Activated naive CD8-positive, alpha-beta T cell treated with anti-CD3 and anti-CD28 coated beads, Interleukin-2, amount 10 ng/mL, durations not matched to agents 7 days and 5 days (primary cell): ENCODE results near the gene IFNA17. TPM values are rescaled to one million over a fixed set of nuclear protein-coding genes. Genes with fewer than 3 reads are reported as not detected.
"Not testable (repeated sequence)": the region's sequence is repeated elsewhere in the genome, so short reads cannot be mapped to it uniquely, and the experiment has no call there.

Experiments
- ATAC-seq: fragments of 150-1000 bp; cut with Tn5 transposase; one replicate; pipeline ENCODE4 v1.10.0; 2021; ENCODE audit warnings: low read depth, moderate library complexity
- POLR2A ChIA-PET: fragments of 350-600 bp; sonication (Branson Sonifier 250); formaldehyde crosslinking; loops from one replicate; lab custom pipeline; 2021; ENCODE audit warnings: antibody characterized with exemption; lab: Charles Lee
- DNase-seq: peaks from one replicate; pipeline ENCODE4 v3.0.0; 2021
- H3K27ac Mint-ChIP-seq: one replicate; pipeline ENCODE4 v1.8.0; 2022; ENCODE audit warnings: mild to moderate bottlenecking, mixed read lengths
- H3K27me3 Mint-ChIP-seq: one replicate; pipeline ENCODE4 v1.8.0; 2022; ENCODE audit warnings: mild to moderate bottlenecking, moderate library complexity, mixed read lengths
- H3K36me3 Mint-ChIP-seq: one replicate; pipeline ENCODE4 v1.8.0; 2021; ENCODE audit warnings: mild to moderate bottlenecking, mixed read lengths
- H3K4me1 Mint-ChIP-seq: one replicate; pipeline ENCODE4 v1.8.0; 2021; ENCODE audit warnings: mixed read lengths
- H3K4me3 Mint-ChIP-seq: one replicate; pipeline ENCODE4 v1.8.0; 2022; ENCODE audit warnings: mild to moderate bottlenecking, moderate library complexity, mixed read lengths
- H3K9me3 Mint-ChIP-seq: one replicate; pipeline ENCODE4 v1.8.0; 2021; ENCODE audit warnings: mixed read lengths
- total RNA-seq, 2 experiments: library from RNA; stranded (reverse); gene quantifications; one replicate each; pipeline ENCODE4 v1.2.3, GENCODE V29; 2021

The IFNA17 gene
- not detected for total RNA-seq

- Mint-ChIP-seq H3K36me3 (no peaks in the 10 kb centered on the region), H3K4me3 (no peak within 1 kb of the TSS), H3K9me3 (no peaks in the 10 kb centered on the region), H3K27me3 (peaks cover 15% of the 10 kb centered on the region), H3K4me1 (peaks cover 5% of the 10 kb centered on the region), H3K27ac (no peak within 1 kb of the TSS)
- POLR2A ChIA-PET, result no interaction called here
- DNase-seq (no peak), ATAC-seq (no peak)
Measured at GRCh38 chr9:21228122-21228521, at the start of gene IFNA17. Gene IFNA17, minus strand, starts transcription at chr9:21228222. Its CDS starts 49 bp downstream, at chr9:21228173.

DNA sequence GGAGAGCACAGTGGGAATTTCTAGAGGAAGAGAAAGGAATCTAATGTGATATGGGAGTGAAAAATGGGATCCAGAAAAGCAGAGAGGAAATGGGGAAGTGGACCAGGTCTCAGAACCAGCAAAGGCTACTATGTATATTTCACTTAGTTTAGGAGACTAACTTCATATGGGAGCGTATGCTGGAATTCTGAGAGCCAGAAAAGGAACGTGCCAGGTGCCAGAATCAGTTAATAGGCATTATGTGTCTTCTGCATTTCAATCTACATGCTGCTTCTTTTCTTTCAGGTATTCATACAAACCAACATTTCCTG, 40.3 kb upstream of the IFNA17 start:
- Mint-ChIP-seq H3K4me3 (no peak overlapping the region), H3K36me3 (no peaks in the 10 kb centered on the region), H3K9me3 (no peaks in the 10 kb centered on the region), H3K27me3 (peaks cover 30% of the 10 kb centered on the region), H3K27ac (no peak overlapping the region), H3K4me1 (no peaks in the 10 kb centered on the region)
- DNase-seq (no peak), ATAC-seq (no peak)
- POLR2A ChIA-PET, result no interaction called here

DNA sequence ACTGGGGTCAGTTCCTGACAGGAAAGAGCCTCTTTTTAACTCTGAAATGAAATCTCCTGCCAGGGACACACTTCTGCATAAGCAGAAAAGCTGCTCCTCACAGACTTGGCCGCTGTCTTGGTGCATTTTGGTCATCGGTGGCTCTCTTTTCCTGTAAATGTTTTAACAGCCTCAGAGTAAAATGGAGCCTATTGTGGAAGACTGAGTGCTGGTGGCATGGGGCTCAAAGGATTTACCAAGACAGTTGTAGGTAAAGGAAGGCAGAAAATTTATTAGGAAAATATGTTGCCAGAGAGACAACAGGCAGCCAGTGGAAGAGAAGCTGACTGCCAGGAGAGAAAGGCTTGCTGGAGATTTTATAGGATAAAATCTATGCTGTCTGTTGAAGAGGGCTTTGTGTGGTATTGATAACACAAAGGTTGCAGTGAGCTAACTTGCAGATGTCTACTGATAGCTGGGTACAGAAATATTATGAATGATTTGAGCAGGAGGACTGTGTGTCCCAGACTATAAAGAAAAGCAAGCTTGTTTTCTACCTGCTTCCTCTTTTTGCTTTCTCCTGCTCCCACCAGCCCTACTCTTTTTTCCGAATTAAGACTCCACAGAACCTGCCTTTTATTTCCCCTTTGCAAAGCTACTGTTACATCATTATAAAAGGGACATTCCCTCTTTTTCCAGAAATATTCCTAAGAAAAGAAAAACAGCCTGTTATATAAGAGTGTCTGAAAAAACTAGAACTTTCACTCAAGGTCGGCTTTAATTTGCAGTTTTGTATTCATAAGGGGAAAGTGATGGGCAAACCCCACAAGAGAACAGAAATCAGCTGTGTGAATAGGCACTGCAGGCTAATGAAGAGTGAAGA, 39.7 kb upstream of the IFNA17 start:
- H3K36me3 Mint-ChIP-seq, result no peaks in the 10 kb centered on the region
- no peak for ATAC-seq
- POLR2A ChIA-PET, result no interaction called here
- H3K27ac Mint-ChIP-seq, result no peak overlapping the region
- no peaks in the 10 kb centered on the region for H3K9me3 Mint-ChIP-seq
- H3K27me3 Mint-ChIP-seq, result peaks cover 31% of the 10 kb centered on the region
- no peak overlapping the region for H3K4me3 Mint-ChIP-seq
- no peak for DNase-seq
- H3K4me1 Mint-ChIP-seq, result no peaks in the 10 kb centered on the region

- ATAC-seq, result no peak
- no peak overlapping the region for H3K4me3 Mint-ChIP-seq
- H3K9me3 Mint-ChIP-seq, result no peaks in the 10 kb centered on the region
- POLR2A ChIA-PET, result no interaction called here
- no peak for DNase-seq
- no peaks in the 10 kb centered on the region for H3K4me1 Mint-ChIP-seq
- no peak overlapping the region for H3K27ac Mint-ChIP-seq
- peaks cover 34% of the 10 kb centered on the region for H3K27me3 Mint-ChIP-seq
- H3K36me3 Mint-ChIP-seq, result no peaks in the 10 kb centered on the region
Measured at GRCh38 chr9:21266733-21267484, 38.9 kb upstream of the IFNA17 start.

GRCh38 chr9:21265421-21266189, 37.6 kb upstream of the IFNA17 start:
- no peak overlapping the region for H3K27ac Mint-ChIP-seq

DNA sequence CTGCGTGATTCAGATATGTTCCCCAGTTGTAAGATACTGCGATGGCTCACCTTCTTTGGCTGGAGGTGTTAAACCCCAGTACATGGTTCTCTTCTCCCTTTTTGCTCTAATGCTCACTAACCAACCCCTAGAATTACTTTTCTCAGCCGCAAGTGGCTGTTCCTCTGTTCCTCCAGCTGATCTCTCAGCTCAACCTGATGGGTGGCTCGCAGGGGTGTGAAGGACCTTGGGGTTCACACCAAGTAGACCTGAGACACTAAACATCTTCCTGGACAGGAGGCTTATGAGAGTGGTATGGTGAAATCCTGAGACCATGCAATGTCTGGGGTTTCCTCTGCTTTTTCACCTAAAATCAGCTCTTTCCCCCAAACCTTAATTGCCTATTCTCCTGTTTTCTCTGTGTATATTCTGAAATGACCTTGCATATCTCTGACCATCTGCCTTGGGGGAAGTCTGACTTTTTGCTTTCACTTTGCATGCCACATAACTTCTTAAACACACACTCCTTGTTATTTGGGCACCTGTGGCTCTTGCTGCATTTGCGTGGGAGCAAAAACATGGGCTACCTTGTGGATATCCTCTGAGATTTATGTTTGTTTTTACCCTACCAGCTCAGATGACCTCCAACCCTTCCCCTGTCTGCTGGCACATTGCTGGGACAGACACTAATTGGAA, 27.7 kb upstream of the IFNA17 start:
- ATAC-seq, result no peak

More at GRCh38 chr9:21265421-21266189, 37.6 kb upstream of the IFNA17 start:
- Mint-ChIP-seq H3K36me3 (no peaks in the 10 kb centered on the region), H3K27me3 (peaks cover 34% of the 10 kb centered on the region), H3K4me3 (no peak overlapping the region), H3K4me1 (no peaks in the 10 kb centered on the region), H3K9me3 (no peaks in the 10 kb centered on the region)
- DNase-seq, result no peak
- POLR2A ChIA-PET, result no interaction called here
- ATAC-seq, result no peak

GRCh38 chr9:21252721-21253547, 24.9 kb upstream of the IFNA17 start:
- peaks cover 44% of the 10 kb centered on the region for H3K27me3 Mint-ChIP-seq
- H3K4me3 Mint-ChIP-seq, result peak overlapping the region; percentile 31
- H3K27ac Mint-ChIP-seq, result no peak overlapping the region
- no peaks in the 10 kb centered on the region for H3K36me3 Mint-ChIP-seq
- peaks cover 8% of the 10 kb centered on the region for H3K4me1 Mint-ChIP-seq
- DNase-seq (no peak), ATAC-seq (peak; percentile 68)
- POLR2A ChIA-PET, result no interaction called here
- H3K9me3 Mint-ChIP-seq, result no peaks in the 10 kb centered on the region

More for the DNA sequence above, 27.7 kb upstream of the IFNA17 start:
- Mint-ChIP-seq H3K36me3 (no peaks in the 10 kb centered on the region), H3K9me3 (no peaks in the 10 kb centered on the region), H3K4me1 (peaks cover 8% of the 10 kb centered on the region), H3K27ac (no peak overlapping the region), H3K4me3 (no peak overlapping the region), H3K27me3 (peaks cover 35% of the 10 kb centered on the region)
- no peak for DNase-seq
- POLR2A ChIA-PET, result no interaction called here

- peaks cover 44% of the 10 kb centered on the region for H3K27me3 Mint-ChIP-seq
- H3K9me3 Mint-ChIP-seq, result no peaks in the 10 kb centered on the region
- POLR2A ChIA-PET, result no interaction called here
- H3K27ac Mint-ChIP-seq, result no peak overlapping the region
- DNase-seq (no peak), ATAC-seq (no peak)
- H3K4me1 Mint-ChIP-seq, result peaks cover 8% of the 10 kb centered on the region
- H3K36me3 Mint-ChIP-seq, result no peaks in the 10 kb centered on the region
- no peak overlapping the region for H3K4me3 Mint-ChIP-seq
Measured at GRCh38 chr9:21251638-21252037, 23.6 kb upstream of the IFNA17 start.

- Mint-ChIP-seq H3K36me3 (no peaks in the 10 kb centered on the region), H3K27me3 (peaks cover 44% of the 10 kb centered on the region), H3K27ac (no peak overlapping the region), H3K4me3 (no peak overlapping the region), H3K9me3 (no peaks in the 10 kb centered on the region), H3K4me1 (peaks cover 8% of the 10 kb centered on the region)
- ATAC-seq (no peak), DNase-seq (no peak)
- POLR2A ChIA-PET, result no interaction called here
Measured at GRCh38 chr9:21251190-21251589, 23.2 kb upstream of the IFNA17 start.

DNA sequence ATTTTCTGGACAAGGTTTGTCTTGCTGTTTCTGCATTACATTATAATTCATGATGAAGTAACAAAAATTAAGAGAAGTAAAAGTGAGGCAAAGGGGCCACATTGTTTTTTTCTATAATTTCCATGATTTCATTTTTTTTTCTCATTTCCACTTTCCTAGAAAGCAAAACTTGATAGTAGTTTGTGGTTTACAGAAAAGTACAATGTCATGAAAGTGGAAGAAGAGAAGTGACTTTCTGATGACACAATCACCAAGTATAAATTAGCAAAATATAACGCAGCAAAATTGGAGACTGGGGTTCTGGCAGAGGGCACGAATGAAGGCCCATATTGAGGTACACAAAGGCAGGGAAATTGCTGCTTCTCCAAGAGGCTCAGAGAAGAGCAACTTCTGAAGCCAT, 16.8 kb upstream of the IFNA17 start:
- no peaks in the 10 kb centered on the region for H3K9me3 Mint-ChIP-seq
- ATAC-seq, result no peak
- DNase-seq, result no peak
- no peak overlapping the region for H3K27ac Mint-ChIP-seq
- POLR2A ChIA-PET, result no interaction called here
- H3K27me3 Mint-ChIP-seq, result peaks cover 29% of the 10 kb centered on the region
- no peak overlapping the region for H3K4me3 Mint-ChIP-seq
- peaks cover 3% of the 10 kb centered on the region for H3K4me1 Mint-ChIP-seq
- no peaks in the 10 kb centered on the region for H3K36me3 Mint-ChIP-seq

- DNase-seq (no peak), ATAC-seq (no peak)
- Mint-ChIP-seq H3K4me1 (peaks cover 11% of the 10 kb centered on the region), H3K27ac (no peak within 1 kb of the TSS), H3K27me3 (peaks cover 31% of the 10 kb centered on the region), H3K9me3 (no peaks in the 10 kb centered on the region), H3K36me3 (no peaks in the 10 kb centered on the region), H3K4me3 (no peak within 1 kb of the TSS)
- POLR2A ChIA-PET, result no interaction called here
Measured at GRCh38 chr9:21239911-21240310, 11.9 kb upstream of the IFNA17 start, which contains the start of gene IFNA14. Gene IFNA14, minus strand, starts transcription at chr9:21240005. Its CDS starts 70 bp downstream, at chr9:21239935.

DNA sequence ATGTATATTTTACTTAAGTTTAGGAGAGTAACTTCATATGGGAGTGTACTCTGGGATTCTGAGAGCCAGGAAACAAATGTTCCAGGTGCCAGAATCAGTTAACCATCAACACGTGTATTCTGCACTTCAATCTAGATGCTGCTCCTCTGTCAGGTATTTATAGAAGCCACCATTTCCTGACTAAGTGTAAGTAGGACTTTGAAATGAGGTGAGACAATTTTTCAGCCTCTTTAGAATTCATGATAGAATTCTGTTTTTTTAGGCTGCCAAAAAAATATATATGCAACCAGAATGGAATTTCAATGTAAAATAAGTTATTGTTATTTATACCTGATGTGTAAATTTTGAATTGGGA, 8.3 kb upstream of the IFNA17 start:
- H3K9me3 Mint-ChIP-seq, H3K4me1 Mint-ChIP-seq, ATAC-seq, H3K36me3 Mint-ChIP-seq, H3K27ac Mint-ChIP-seq, POLR2A ChIA-PET, DNase-seq: not testable (repeated sequence)
- Mint-ChIP-seq H3K4me3 (peak overlapping the region; percentile 35), H3K27me3 (peaks cover 17% of the 10 kb centered on the region)
